Measurements from ENCODE around the gene NFILZ.
A peak's percentile ranks its signal among the peaks of the same experiment; 100 is the strongest.
"Not testable (repeated sequence)": the region's sequence is repeated elsewhere in the genome, so short reads cannot be mapped to it uniquely, and the experiment has no call there.

The NFILZ gene

GRCh38 chr19:8611877-8612806 is 18.3 kb upstream of the NFILZ start:
- DNase-seq = peak in 1 of 2 donors; percentile 2

- no peak for DNase-seq
Measured at GRCh38 chr19:8612807-8613171, 17.6 kb upstream of the NFILZ start.

GRCh38 chr19:8614455-8614854 is 16.0 kb upstream of the NFILZ start:
- no peak for DNase-seq

- DNase-seq = no peak
Measured at GRCh38 chr19:8615024-8615423, 15.4 kb upstream of the NFILZ start.

GRCh38 chr19:8615813-8616596 is 14.4 kb upstream of the NFILZ start:
- DNase-seq = peak in 1 of 2 donors; percentile 20

- no peak for DNase-seq
Measured at GRCh38 chr19:8616861-8617260, 13.6 kb upstream of the NFILZ start.

- DNase-seq = not testable (repeated sequence)
Measured at GRCh38 chr19:8617325-8617724, 13.1 kb upstream of the NFILZ start.

- no peak for DNase-seq
Measured at GRCh38 chr19:8617984-8618383, 12.4 kb upstream of the NFILZ start.

GRCh38 chr19:8618751-8619150 is 11.7 kb upstream of the NFILZ start:
- no peak for DNase-seq

- DNase-seq = not testable (repeated sequence)
Measured at GRCh38 chr19:8622886-8623285, 7.5 kb upstream of the NFILZ start.

GRCh38 chr19:8626842-8627241 is 3.6 kb upstream of the NFILZ start:
- DNase-seq = no peak

GRCh38 chr19:8629184-8629583 is 1.2 kb upstream of the NFILZ start:
- DNase-seq = no peak

- no peak for DNase-seq
Measured at GRCh38 chr19:8630796-8631424, 477 bp downstream of the NFILZ start.

- peak in 1 of 2 donors; percentile 21 for DNase-seq
Measured at GRCh38 chr19:8631425-8631819, 989 bp downstream of the NFILZ start.

GRCh38 chr19:8635422-8635821 is 5.0 kb downstream of the NFILZ start:
- no peak for DNase-seq

GRCh38 chr19:8637070-8637469 is 6.6 kb downstream of the NFILZ start:
- not testable (repeated sequence) for DNase-seq

GRCh38 chr19:8638078-8638619 is 7.7 kb downstream of the NFILZ start:
- DNase-seq = peak in 1 of 2 donors; percentile 8

- no peak for DNase-seq
Measured at GRCh38 chr19:8639821-8640401, 9.5 kb downstream of the NFILZ start.

- peak in 1 of 2 donors; percentile 18 for DNase-seq
Measured at GRCh38 chr19:8640402-8641004, 10.1 kb downstream of the NFILZ start.

GRCh38 chr19:8641221-8641907 is 10.9 kb downstream of the NFILZ start:
- no peak for DNase-seq

GRCh38 chr19:8641908-8642547 is 11.6 kb downstream of the NFILZ start:
- no peak for DNase-seq
